A549 treated with Hydrocortisone at 1 μM for 4 hours (cell line): ENCODE results near the gene APBA2. TPM values are rescaled to one million over a fixed set of nuclear protein-coding genes. Genes with fewer than 3 reads are reported as not detected.

Experiments used
- total RNA-seq: library from RNA; stranded (reverse); fragments of 200-300 nt; extraction: Qiagen RNA extraction; gene quantifications from 5 replicates; pipeline ENCODE4 v1.2.3, GENCODE V29; 2022

The APBA2 gene
- 16.3 to 21.2 TPM (median 18.2 TPM) in 5 replicates for total RNA-seq

GRCh38 chr15:28885630-28886430 is at the start of gene APBA2:
TSS of gene APBA2 (plus strand) at chr15:28885974. CDS start at chr15:29053885, 167,911 bp downstream.

GRCh38 chr15:28848521-28848920 is 37.3 kb upstream of the APBA2 start, which contains the start of gene GOLGA6L7:
TSS of gene GOLGA6L7 (minus strand) at chr15:28848644. CDS start at chr15:28848549, 95 bp downstream.

Other genes starting within 250 kb of the APBA2 start
- gene GOLGA8M, start 173.6 kb upstream of the APBA2 start, total RNA-seq, result 0.05 to 0.07 TPM in 2 of 5 replicates, not detected in the others
- gene GOLGA6L7, start 37.3 kb upstream of the APBA2 start, total RNA-seq, result not detected in 5 replicates